Heart left ventricle (tissue), 16 donors: ENCODE data around the gene NCAM1. TPM values are rescaled to one million over a fixed set of nuclear protein-coding genes. Genes with fewer than 3 reads are reported as not detected.

Source experiments
- ATAC-seq, 4 donors: fragments of 200-7000 bp; cut with Tn5 transposase; one replicate each; pipeline ENCODE4 v1.9.1; 2020 to 2022; ENCODE audit warnings: moderate library complexity in 4 of 4, mild to moderate bottlenecking in 3 of 4, moderate number of reproducible peaks in 1 of 4
- DNase-seq, 5 donors: peaks; one replicate each; pipeline ENCODE4 v3.0.0-alpha.2; 2020
- H3K27ac ChIP-seq, 12 donors: fragments of 200-600 bp; sonication (generic) in 4 of 12; one replicate each; pipeline versions ENCODE4 v1.5.0 to v1.8.0; 2016 to 2022; ENCODE audit warnings: mild to moderate bottlenecking in 2 of 12
- H3K27me3 ChIP-seq, 9 donors: fragments of 200-600 bp; sonication (generic) in 2 of 9; one replicate each; pipeline versions ENCODE4 v1.5.1 to v1.8.0; 2016 to 2022; ENCODE audit warnings: mild to moderate bottlenecking in 3 of 9
- H3K36me3 ChIP-seq, 9 donors: fragments of 200-600 bp; sonication (generic) in 2 of 9; one replicate each; pipeline versions ENCODE4 v1.5.0 to v1.8.0; 2018 to 2022; ENCODE audit warnings: mild to moderate bottlenecking in 2 of 9
- H3K4me1 ChIP-seq, 12 donors: fragments of 200-600 bp; sonication (generic) in 4 of 12; one replicate each; pipeline versions ENCODE4 v1.5.0 to v1.8.0; 2016 to 2022; ENCODE audit warnings: mild to moderate bottlenecking in 3 of 12
- H3K4me3 ChIP-seq, 12 donors: fragments of 200-600 bp; sonication (generic) in 4 of 12; one replicate each; pipeline versions ENCODE4 v1.5.0 to v1.8.0; 2017 to 2022; ENCODE audit warnings: mild to moderate bottlenecking in 9 of 12, moderate library complexity in 4 of 12
- H3K9me3 ChIP-seq, 12 donors: fragments of 200-600 bp; sonication (generic) in 4 of 12; one replicate each; pipeline versions ENCODE4 v1.5.0 to v1.8.0; 2016 to 2022; ENCODE audit warnings: mild to moderate bottlenecking in 1 of 12
- POLR2A ChIP-seq, 2 donors: fragments of 450-650 bp; IDR thresholded peaks; one replicate each; pipeline ENCODE4 v1.6.1; 2017; ENCODE audit warnings: antibody characterized with exemption in 2 of 2, mild to moderate bottlenecking in 2 of 2, moderate library complexity in 2 of 2
- WGBS, 4 donors: extraction: QIAGEN DNeasy Blood & Tissue Kit in 2 of 4; methylation state at CpG; one replicate each; pipeline versions ENCODE4 v1.1.5 to v1.1.7; 2013 to 2018; 5-methylcytosine and 5-hydroxymethylcytosine counted together
- intact Hi-C, 10 donors: fragments of 100-400 bp; cut with DNase I; formaldehyde crosslinking; loops; one replicate each; pipeline versions ENCODE4 v1.11.1 to v1.14.2; 2022
- polyA plus RNA-seq, 2 donors: library from polyadenylated mRNA; stranded (reverse); fragments of 200-250 nt; gene quantifications; one replicate each; pipeline ENCODE4 v1.2.3, GENCODE V29; 2013
- total RNA-seq, 9 donors: library from RNA; depleted of rRNA in 2 of 9; stranded (reverse); fragments of >200 nt in 2 of 9; fragmentation: NEBNext Ultra II Directional in 3 of 9; extraction: Animal tissue kit (Norgen Biotek cat#: 25700) in 3 of 9; gene quantifications; one replicate each; pipeline versions ENCODE4 v1.1.0 to v1.2.4, GENCODE V29; 2016 to 2023
- TF ChIP-seq, protein P1 (sequence below), 12 donors: fragments of 200-600 bp; sonication (generic) in 4 of 12; IDR thresholded peaks; one replicate each; pipeline versions ENCODE4 v1.5.0 to v1.8.0; 2018 to 2022; ENCODE audit warnings: antibody characterized with exemption in 12 of 12, mild to moderate bottlenecking in 5 of 12
- donor health status: ischemic (EF 13 %, LVEDD 7.1; RV severe dilation, severe dysfunction).
- donor health status: healthy with polysubstance abuse.
- donor health status: DM: no; HTN: yes; CAD: no.
- donor health status: DM: no; HTN: no; CAD: no.
- donor health status: ischemic (EF 25% LVEDD 6.9; RV normal size, moderate dysfunction).
- donor health status: ischemic (EF 25% LVEDD 5.7; RV mildly dilated, moderate dysfunction).
- donor health status: healthy.
- donor health status: DM: yes; HTN: yes; CAD: no.
- donor health status: ischemic (EF 35%, LVEDD 5.7; RV mildly dilated, moderate dysfunction).
- donor health status: nonischemic (EF 11% LVEDD 7.7; RV severe dilation, severe dysfunction).
- donor health status: DM: yes; HTN: yes; CAD: no.
- donor health status: PGD.
- donor health status: ischemic (EF 29% LVEDD 5.4; RV normal size, mild dysfunction).
- donor health status: nonischemic (EF 23%, LVEDD 6.1; RV moderate dilation, normal function).

Gene NCAM1
- total and polyA plus RNA-seq, 11 donors = 78.0 to 753 (median 389) TPM

DNA sequence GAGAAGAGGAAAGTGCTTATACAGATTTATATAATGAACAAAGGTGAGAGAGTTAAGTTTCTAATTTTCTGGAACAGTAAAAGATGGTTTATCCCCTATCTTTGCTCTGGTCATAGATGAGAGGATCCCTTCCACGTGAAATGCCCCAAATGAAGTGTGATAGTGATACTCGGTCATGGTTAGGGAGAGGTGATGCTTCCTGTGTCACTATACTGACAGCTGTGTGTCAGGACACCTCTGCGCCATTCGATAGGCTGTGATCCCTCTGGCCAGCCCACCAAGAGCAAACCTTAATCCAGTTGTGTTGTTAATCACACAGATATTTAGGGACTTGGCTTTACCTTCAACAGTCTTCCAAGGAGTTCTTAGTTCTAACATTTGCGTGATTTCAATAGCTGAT, 57.7 kb downstream of the NCAM1 start:
- DNase-seq (no peak), ATAC-seq (no peak)
- Histone ChIP-seq H3K27me3 (no peaks in the 10 kb centered on the region), H3K36me3 (no peaks in the 10 kb centered on the region), H3K27ac (no peak overlapping the region), H3K9me3 (no peaks in the 10 kb centered on the region), H3K4me1 (peaks cover 0 to 42% (median 17%) of the 10 kb centered on the region in 12 donors), H3K4me3 (no peak overlapping the region)
- 76 to 85% (median 78%) methylated on average over 5 of the region's 5 CpGs for WGBS, 4 donors
- TF ChIP-seq, protein P1, sequence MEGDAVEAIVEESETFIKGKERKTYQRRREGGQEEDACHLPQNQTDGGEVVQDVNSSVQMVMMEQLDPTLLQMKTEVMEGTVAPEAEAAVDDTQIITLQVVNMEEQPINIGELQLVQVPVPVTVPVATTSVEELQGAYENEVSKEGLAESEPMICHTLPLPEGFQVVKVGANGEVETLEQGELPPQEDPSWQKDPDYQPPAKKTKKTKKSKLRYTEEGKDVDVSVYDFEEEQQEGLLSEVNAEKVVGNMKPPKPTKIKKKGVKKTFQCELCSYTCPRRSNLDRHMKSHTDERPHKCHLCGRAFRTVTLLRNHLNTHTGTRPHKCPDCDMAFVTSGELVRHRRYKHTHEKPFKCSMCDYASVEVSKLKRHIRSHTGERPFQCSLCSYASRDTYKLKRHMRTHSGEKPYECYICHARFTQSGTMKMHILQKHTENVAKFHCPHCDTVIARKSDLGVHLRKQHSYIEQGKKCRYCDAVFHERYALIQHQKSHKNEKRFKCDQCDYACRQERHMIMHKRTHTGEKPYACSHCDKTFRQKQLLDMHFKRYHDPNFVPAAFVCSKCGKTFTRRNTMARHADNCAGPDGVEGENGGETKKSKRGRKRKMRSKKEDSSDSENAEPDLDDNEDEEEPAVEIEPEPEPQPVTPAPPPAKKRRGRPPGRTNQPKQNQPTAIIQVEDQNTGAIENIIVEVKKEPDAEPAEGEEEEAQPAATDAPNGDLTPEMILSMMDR (IDR thresholded peaks at IDR 0.05) = no peak
- TF ChIP-seq POLR2A (IDR thresholded peaks at IDR 0.05) = no peak
- intact Hi-C loops = loop anchor here in 1 of 10 donors (10.0 kb wide), 1 partner anchor 54 kb away; the partner anchor contains the start of gene NCAM1

DNA sequence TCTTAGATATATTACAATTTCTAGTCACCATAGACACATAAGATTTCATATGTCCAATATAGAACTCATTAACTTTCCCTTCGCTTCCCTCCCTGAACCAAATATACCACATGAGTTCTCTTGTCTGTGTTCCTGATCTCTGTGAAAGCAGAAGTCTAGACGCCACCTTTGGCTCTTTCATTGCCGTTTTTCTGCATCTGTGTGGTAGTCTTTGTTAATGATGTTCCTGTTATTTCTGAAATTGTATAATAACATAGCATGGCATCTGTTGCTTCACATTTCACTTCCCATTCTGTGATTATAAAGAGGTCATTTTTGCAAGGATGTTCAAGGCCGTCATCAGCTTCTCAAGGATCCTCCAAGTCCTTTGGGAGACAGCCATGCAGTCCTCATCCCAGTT, 58.5 kb downstream of the NCAM1 start:
- H3K4me3 ChIP-seq = no peak overlapping the region
- no peaks in the 10 kb centered on the region for H3K27me3 ChIP-seq
- DNase-seq (no peak), ATAC-seq (no peak)
- no peak for TF ChIP-seq POLR2A (IDR thresholded peaks at IDR 0.05)
- TF ChIP-seq, protein P1 (IDR thresholded peaks at IDR 0.05) = no peak
- H3K9me3 ChIP-seq = no peaks in the 10 kb centered on the region
- intact Hi-C loops = loop anchor here in 1 of 10 donors (10.0 kb wide), 1 partner anchor 55 kb away; the partner anchor contains the start of gene NCAM1
- H3K27ac ChIP-seq = no peak overlapping the region
- peaks cover 0 to 35% (median 9%) of the 10 kb centered on the region in 12 donors for H3K4me1 ChIP-seq
- no peaks in the 10 kb centered on the region for H3K36me3 ChIP-seq
- 71 to 76% (median 74%) methylated on average over 4 of the region's 4 CpGs for WGBS, 4 donors

DNA sequence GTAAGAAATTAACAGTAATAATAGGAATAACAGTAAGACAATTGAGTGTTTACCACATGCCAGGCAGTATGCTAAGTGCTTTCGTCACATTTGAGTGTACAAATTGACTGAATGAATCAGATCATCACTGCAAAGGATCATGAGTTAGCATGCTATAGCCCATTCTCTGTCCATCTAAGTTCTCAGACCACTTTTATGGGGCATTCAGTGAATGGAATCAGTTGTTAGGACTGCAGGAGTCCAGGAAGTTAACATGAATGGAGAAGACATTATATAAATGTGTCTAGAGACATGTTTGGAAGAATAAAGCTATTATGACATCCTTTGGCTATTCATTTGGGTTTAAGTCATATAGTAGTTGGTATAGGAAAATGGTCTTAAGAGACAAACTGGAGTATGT, 59.9 kb downstream of the NCAM1 start:
- Histone ChIP-seq H3K36me3 (no peaks in the 10 kb centered on the region), H3K9me3 (no peaks in the 10 kb centered on the region), H3K4me3 (no peak overlapping the region), H3K27me3 (no peaks in the 10 kb centered on the region), H3K4me1 (peaks cover 0 to 31% (median 2%) of the 10 kb centered on the region in 12 donors), H3K27ac (no peak overlapping the region)
- intact Hi-C loops = no loop called here
- WGBS, 4 donors = 85 to 100% (median 91%) methylated on average over 1 of the region's 1 CpG
- DNase-seq (no peak), ATAC-seq (no peak)
- TF ChIP-seq, protein P1 (IDR thresholded peaks at IDR 0.05) = no peak
- TF ChIP-seq POLR2A (IDR thresholded peaks at IDR 0.05) = no peak

DNA sequence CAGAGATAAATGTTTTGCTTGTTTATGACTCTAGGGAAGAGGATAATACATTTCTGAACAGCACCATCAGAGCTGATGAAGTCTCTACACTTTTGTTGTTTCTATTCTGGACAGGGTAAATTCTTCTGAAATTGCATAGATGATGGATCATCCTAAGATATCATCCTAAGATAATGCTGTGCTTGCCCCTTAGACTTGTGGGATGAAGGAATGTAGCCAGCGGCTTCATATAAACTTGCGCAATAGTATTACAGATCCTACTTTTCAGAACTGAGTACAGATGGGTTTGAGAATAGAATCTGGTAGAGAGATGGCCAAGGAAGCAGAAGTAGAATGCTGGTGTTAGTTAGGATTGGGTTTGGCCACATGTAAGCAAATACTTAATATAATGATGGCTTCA, 61.0 kb downstream of the NCAM1 start:
- Histone ChIP-seq H3K27me3 (no peaks in the 10 kb centered on the region), H3K4me1 (peaks cover 0 to 29% (median 3%) of the 10 kb centered on the region in 12 donors), H3K4me3 (no peak overlapping the region), H3K9me3 (no peaks in the 10 kb centered on the region), H3K36me3 (no peaks in the 10 kb centered on the region), H3K27ac (no peak overlapping the region)
- intact Hi-C loops = no loop called here
- no peak for TF ChIP-seq POLR2A (IDR thresholded peaks at IDR 0.05)
- TF ChIP-seq, protein P1 (IDR thresholded peaks at IDR 0.05) = no peak
- 95 to 99% (median 98%) methylated on average over 2 of the region's 2 CpGs for WGBS, 4 donors
- DNase-seq (no peak), ATAC-seq (no peak)
